Dedifferentiated amniotic fluid mesenchymal stem cell (primary cell): ENCODE measurements around the gene EYA3.

Experiments used
- DNase-seq: peaks from one replicate; pipeline ENCODE4 v3.0.0-alpha.2; 2016; ENCODE audit errors: extremely low spot score

The EYA3 gene

GRCh38 chr1:28088168-28088961 is at the start of gene EYA3:
TSS of gene EYA3 (minus strand) at chr1:28088610. CDS start at chr1:28058026, 30,584 bp downstream.
- DNase-seq, result peak; percentile 97

DNA sequence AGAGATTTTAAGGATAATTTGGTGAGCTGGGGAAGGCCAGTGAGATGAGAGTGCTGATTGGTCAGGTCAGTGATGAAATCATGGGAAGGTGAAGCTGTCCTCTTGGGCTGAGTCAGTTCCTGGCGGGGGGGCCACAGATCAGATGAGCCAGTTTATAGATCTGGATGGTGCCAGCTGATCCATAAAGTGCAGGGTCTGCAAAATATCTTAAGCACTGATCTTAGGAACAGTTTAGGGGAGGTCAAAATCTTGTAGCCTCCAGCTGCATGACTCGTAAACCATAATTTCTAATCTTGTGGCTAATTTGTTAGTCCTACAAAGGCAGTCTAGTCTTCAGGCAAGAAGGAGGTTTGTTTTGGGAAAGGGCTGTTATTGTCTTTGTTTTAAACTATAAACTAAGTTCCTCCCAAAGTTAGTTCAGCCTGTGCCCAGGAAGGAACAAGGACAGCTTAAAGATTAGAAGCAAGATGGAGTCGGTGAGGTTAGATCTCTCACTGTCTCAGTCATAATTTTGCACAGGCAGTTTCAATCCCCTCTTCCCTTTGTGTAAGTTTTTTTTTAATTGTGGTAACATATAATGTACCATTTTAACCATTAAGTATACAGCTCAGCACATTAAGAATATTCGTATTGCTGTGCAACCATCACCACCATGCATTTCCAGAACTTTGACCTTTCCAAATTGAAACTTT is 48.7 kb upstream of the EYA3 start:
- DNase-seq, result no peak

GRCh38 chr1:28136169-28136921 is 47.9 kb upstream of the EYA3 start:
- DNase-seq, result no peak

DNA sequence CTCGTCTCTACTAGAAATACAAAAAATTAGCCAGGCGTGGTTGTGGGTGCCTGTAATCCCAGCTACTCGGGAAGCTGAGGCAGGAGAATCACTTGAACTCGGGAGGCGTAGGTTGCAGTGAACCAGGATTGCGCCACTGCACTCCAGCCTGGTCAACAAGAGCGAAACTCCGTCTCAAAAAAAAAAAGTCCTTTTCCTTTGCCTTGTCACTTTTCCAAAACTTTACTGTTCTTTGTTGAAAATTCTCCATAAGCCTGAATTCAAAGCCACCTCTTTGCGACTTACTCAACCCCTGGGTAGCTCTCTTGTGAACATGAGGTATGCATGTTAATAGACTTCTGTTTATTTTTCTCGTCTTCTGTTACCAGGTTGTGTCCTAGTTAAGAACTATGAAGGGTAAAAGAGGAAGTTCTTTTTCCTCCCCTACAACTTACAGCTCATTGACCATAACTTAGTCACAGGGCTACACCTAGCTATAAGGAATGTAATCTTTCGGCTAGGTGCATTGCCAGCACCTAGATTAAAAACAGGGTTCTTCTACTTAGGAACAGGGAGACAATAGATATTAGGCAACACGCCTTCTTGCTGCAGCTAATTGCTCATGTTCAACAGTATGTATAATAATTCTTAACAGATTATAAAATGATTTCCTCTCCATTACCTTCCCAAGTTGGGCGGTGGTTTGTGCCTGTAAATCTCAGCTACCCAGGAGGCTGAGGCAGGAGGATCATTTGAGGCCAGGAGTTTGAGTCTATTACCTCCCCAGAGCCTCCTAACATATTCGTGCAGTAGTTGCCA is 47.2 kb upstream of the EYA3 start:
- no peak for DNase-seq

GRCh38 chr1:28134651-28135207 is 46.3 kb upstream of the EYA3 start:
- no peak for DNase-seq

DNA sequence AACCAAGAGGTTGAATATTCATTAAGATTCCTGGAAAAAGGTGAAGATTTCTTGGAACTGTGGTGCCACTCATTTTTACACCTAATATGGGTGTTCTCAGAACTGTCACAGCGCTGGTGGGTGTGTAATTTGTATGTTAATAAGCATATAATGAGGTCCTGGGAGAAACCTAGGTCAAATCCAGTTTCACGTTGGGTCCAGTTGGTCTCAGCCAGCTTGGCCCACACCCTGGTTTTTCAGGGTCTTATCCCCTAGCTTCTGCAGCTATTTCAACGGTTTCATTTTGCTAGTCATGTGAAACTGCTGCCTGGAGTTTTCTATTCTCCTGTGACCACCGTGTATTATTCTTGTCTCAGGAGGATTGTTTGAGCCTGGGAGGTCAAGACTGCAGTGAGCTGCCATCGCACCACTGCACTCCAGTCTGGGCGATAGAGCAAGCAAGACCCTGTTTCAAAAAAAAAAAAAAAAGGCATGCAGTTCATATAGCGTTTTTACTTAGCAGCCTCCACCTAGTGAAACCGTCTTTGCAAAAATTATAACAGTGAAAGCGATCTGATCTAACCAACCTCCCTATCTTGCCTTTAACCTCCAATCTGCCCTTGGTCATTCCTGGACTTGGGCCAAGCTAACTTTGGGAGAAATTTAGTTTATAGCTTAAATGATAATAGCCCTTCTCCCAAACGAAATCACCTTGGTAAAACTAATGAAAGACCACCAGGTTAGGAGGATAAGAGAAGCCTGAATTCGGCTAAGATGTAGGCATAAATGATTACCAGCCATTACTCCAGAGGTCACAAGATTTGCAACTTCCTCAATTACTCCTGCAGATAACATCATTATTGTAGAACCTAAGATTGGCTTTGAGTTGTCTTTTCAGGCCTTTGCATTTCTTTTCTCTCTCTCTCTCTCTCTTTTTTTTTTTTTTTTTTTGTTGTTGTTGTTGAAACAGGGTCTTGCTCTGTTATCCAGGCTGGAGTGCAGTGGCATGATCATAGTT is 44.1 kb upstream of the EYA3 start:
- no peak for DNase-seq

- DNase-seq, result no peak
These were observed 42.5 kb upstream of the EYA3 start for GRCh38 chr1:28130901-28131300.

DNA sequence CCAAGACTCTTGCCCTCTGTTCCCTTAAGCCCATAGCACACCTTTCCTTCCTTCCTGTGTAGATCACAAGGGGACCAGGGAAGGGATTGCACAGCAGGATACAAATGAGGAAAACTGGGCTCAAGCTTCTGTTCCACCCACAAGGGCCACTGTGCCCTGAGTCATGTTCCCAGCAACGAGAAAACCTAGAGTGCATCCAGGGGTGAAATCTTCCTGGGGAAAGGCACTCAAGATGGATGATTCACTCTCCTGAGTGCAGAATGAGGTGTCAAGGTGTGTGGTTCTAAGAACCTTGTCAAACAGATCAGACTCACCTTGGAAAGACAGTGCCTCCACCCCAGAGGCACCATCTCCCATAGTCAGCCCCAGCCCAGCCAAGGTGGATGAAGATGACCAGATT is 40.7 kb upstream of the EYA3 start:
- no peak for DNase-seq

DNA sequence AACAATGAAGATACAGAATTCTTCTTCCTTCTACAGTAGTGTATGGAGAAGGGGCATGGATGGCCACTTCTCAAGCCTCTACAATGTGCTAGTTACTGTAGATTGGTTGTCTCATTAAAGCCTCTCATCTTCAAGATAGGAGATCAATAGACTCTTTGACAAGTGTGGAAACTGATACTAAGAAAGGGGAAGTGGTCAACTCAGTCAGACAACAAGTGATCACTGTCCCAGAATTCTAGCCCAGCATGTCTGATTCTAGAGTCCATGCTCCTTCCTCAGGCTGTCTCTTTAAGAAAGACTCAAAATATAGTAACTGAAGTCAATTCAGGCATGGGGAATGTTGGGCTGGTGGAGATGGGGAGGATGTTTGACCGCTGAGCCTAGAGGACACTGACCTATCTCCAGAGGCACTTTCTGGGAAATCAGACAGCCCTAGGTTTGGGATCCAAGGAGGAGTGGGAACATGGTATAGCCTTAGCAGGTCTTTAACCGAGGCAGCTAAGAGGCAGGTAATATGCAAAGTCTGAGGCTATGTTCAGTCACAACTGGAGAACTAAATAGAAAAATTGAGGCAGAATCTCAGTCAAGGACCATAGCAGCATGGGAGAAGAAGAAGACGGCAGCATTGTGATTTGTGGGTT is 39.3 kb upstream of the EYA3 start:
- DNase-seq, result no peak

DNA sequence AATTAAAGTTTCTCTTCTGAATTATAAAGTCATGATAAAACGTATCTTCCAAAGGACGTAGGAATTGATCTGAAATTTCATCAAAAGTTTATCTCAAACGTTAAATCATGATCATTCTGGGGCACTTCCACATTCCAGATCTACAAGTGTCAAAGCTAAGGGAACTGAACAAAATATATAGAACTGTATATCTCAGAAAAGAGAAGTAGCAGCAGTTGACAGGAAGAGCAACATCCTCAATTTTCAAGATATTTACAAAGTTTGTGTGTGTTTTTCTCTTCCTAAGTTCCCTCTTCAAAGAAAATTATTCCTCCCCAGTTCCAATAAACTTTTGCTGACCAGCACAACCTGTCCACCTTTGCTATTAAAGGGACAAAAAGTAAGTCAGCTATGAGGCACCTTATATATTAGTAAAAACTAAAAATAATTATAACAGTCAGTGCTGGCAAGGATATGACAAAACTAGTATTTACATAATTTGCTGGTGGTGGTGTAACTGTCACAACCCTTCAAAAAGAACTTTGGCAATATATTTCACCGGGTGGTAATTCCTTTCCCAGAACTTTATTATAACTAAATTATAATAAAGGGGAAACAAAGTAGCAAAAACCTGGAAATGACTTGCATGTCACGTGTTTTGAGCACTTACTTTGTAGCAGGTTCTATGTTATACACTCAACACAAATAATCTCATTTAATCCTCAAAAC is 38.5 kb upstream of the EYA3 start:
- no peak for DNase-seq

DNA sequence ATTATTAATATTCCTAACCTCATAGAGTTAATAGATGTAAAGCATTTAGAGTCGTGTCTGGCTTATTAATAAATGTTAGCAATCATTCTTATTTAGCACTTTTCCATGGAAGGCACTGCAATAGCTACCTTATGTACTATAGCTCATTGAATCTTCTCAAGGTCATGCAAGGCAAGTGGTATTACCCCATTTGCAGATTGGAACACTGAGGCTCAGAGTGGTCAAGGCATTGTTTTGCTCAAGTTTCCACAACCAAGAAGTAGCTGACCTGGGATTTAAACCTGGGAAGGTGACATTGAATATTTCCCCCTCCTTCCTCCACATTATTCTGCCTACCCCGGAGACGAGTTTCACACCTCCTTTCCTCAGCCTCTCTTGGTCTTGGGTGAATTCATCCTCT is 37.8 kb upstream of the EYA3 start:
- no peak for DNase-seq

DNA sequence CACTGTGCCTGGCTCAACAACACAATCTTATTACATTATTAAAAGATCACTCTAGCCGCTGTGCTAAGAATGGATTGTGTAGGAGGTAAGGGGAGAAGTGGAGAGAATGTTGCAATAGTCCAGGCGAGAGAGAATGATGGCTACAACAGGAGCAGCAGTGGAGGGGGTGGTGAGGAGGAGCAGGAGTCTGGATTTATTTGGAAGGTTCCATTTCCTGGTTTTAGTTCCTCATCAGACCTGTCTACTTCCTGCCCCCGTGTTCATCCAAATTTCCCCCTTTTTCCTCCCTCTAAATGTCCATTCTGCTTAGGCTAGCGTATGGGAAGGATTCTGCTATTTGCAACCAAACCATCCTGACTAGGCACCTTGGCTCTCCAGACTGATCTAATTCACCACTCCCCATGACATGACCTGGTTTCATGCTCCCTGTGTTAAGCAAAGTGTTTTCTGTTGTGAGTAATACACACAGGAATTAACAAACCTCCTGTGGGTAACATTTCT is 35.1 kb upstream of the EYA3 start:
- no peak for DNase-seq

DNA sequence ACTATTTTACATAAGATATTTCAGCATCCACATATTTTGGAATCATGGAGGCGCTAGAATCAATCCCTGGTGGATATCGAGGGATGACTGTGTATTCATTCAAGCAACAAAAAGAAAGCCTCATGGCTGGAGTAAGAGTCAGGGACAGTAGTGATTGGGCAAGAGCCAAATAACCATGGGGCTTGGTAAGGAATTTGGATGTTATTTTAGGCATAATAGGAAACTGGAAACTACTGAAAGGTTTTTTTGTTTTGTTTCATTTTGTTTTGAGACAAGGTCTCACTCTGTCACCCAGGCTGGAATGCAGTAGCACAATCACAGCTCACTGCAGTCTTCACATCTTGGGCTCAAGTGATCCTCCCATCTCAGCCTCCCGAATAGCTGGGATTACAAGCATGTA is 33.8 kb upstream of the EYA3 start:
- DNase-seq, result no peak

GRCh38 chr1:28119556-28119955 is 31.1 kb upstream of the EYA3 start:
- no peak for DNase-seq

DNA sequence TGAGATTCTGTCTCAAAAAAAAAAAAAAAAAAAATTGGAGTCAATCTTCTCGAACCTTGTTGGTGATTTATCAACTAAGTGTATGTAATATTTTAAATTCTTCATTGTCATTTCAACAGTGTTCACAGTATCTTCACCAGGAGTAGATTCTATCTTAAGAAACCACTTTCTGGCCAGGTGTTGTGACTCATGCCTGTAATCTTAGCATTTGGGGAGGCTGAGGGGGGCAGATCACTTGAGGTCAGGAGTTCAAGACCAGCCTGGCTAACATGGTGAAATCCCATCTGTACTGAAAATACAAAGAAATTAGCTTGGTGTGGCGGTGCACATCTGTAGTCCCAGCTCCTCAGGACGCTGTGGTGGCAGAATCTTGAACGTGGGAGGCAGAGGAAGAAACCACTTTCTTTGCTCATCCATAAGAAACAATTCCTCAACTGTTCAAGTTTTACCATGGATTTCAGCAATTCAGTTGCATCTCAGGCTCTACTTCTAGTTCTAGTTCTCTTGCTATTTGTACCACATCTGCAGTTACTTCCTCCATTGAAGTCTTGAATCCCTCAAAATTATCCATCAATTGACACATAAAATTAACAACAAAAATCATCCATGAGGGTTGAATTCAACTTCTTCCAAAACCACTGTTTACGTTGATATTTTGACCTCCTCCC is 30.4 kb upstream of the EYA3 start:
- no peak for DNase-seq

GRCh38 chr1:28115267-28115666 is 26.9 kb upstream of the EYA3 start:
- DNase-seq, result no peak

DNA sequence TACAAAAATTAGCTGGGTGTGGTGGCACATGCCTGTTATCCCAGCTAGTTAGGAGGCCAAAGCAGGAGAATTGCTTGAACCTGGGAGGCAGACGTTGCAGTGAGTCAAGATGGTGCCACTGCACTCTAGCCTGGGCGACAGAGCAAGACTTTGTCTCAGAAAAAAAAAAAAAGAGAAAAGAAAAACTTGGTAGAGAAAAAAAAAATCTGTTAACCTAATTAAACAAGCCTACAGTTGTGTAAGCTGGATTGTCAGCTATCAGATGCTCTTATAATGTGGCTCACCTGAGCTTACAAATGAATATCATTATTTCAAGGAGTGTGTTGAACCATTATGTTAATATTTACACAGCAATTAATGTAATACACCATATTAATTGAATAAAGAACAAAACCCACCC is 26.4 kb upstream of the EYA3 start:
- no peak for DNase-seq

DNA sequence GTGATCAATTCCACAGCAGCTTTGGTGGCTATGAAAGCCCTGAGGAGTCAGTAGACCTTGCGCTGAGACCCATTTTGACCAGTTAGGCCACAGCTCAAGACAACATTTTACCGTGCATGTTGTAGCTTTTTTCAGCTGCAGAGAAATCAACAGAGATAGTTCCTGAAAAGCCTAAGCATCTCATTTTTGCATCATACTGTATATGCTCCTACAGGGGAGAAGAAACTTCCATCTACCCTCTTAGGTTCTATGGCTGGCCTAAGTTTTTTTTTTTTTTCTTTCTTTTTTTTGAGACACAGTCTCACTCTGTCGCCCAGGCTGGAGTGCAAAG is 24.8 kb upstream of the EYA3 start:
- no peak for DNase-seq
